ENCODE data around the gene GPD1L.
A peak's percentile ranks its signal among the peaks of the same experiment; 100 is the strongest.

The GPD1L gene

GRCh38 chr3:32172420-32172819 is 66.0 kb downstream of the GPD1L start:
- ChIA-PET CTCF (no interaction called here), POLR2A (no interaction called here)
- no peak for TF ChIP-seq CTCF (IDR thresholded peaks at IDR 0.05; ENCODE audit: control extremely low read depth, extremely low read depth, low read depth, missing control alignments)
- no peak for DNase-seq (ENCODE audit: extremely low spot score)

- ChIA-PET POLR2A (no interaction called here), CTCF (interaction anchor here (0.8 to 4.2 kb wide), 17 partner anchors 9 to 498 kb away, joined by 3 to 26 read pairs (median 3); no protein-coding TSS in a partner anchor)
- peak; percentile 58 for DNase-seq (ENCODE audit: extremely low spot score)
- peak; percentile 45 for TF ChIP-seq CTCF (IDR thresholded peaks at IDR 0.05; ENCODE audit: control extremely low read depth, extremely low read depth, low read depth, missing control alignments)
Measured at GRCh38 chr3:32175607-32176197, 69.3 kb downstream of the GPD1L start.

GRCh38 chr3:32176989-32177701 is 70.7 kb downstream of the GPD1L start:
- ChIA-PET POLR2A (no interaction called here), CTCF (interaction anchor here (0.6 to 4.2 kb wide), 30 partner anchors 9 to 483 kb away, joined by 3 to 26 read pairs (median 3); no protein-coding TSS in a partner anchor)
- TF ChIP-seq CTCF (IDR thresholded peaks at IDR 0.05; ENCODE audit: control extremely low read depth, extremely low read depth, low read depth, missing control alignments), result peak; percentile 76
- peak; percentile 48 for DNase-seq (ENCODE audit: extremely low spot score)

GRCh38 chr3:32177702-32178198 is 71.3 kb downstream of the GPD1L start:
- POLR2A ChIA-PET, result no interaction called here
- CTCF ChIA-PET, result interaction anchor here (0.6 to 4.2 kb wide), 25 partner anchors 9 to 433 kb away, joined by 3 to 26 read pairs (median 3); no protein-coding TSS in a partner anchor
- DNase-seq (ENCODE audit: extremely low spot score), result peak; percentile 35

GRCh38 chr3:32180141-32180784 is 73.8 kb downstream of the GPD1L start:
- no peak for DNase-seq (ENCODE audit: extremely low spot score)
- TF ChIP-seq CTCF (IDR thresholded peaks at IDR 0.05; ENCODE audit: control extremely low read depth, extremely low read depth, low read depth, missing control alignments), result no peak
- POLR2A ChIA-PET, result no interaction called here
- CTCF ChIA-PET, result interaction anchor here (1.4 kb wide), 1 partner anchor 15 kb away, joined by 4 read pairs; no protein-coding TSS in a partner anchor

More at GRCh38 chr3:32177702-32178198, 71.3 kb downstream of the GPD1L start:
- TF ChIP-seq CTCF (IDR thresholded peaks at IDR 0.05; ENCODE audit: control extremely low read depth, extremely low read depth, low read depth, missing control alignments), result peak; percentile 75

- no peak for DNase-seq (ENCODE audit: extremely low spot score)
- POLR2A ChIA-PET, result no interaction called here
- CTCF ChIA-PET, result interaction anchor here (1.0 kb wide), 1 partner anchor 25 kb away, joined by 3 read pairs; no protein-coding TSS in a partner anchor
- TF ChIP-seq CTCF (IDR thresholded peaks at IDR 0.05; ENCODE audit: control extremely low read depth, extremely low read depth, low read depth, missing control alignments), result no peak
Measured at GRCh38 chr3:32181365-32181764, 74.9 kb downstream of the GPD1L start.

All from GM10248 (cell line).